HL-60/S4 treated with retinoic acid at 250 ng/mL for 4 days and 3 days (cell line): Measurements from ENCODE around the gene BANF2.

ENCODE experiments used
- in situ Hi-C: fragments of 300-500 bp; cut with MboI; formaldehyde crosslinking; loops from 2 replicates; pipeline ENCODE4 v1.7.0; 2022; ENCODE audit warnings: low sequenced_read_pairs

The BANF2 gene

GRCh38 chr20:17730071-17730470 lies 30.3 kb downstream of the BANF2 start:
- in situ Hi-C loops = no loop called here

GRCh38 chr20:17731233-17731632 lies 31.5 kb downstream of the BANF2 start:
- in situ Hi-C loops = no loop called here

GRCh38 chr20:17732907-17733521 lies 33.2 kb downstream of the BANF2 start:
- in situ Hi-C loops = no loop called here

GRCh38 chr20:17733767-17734304 lies 34.1 kb downstream of the BANF2 start:
- in situ Hi-C loops = no loop called here

GRCh38 chr20:17734374-17734773 lies 34.6 kb downstream of the BANF2 start:
- in situ Hi-C loops = no loop called here

- in situ Hi-C loops = no loop called here
Observed at GRCh38 chr20:17735206-17735804, 35.5 kb downstream of the BANF2 start.

GRCh38 chr20:17735959-17736621 lies 36.3 kb downstream of the BANF2 start:
- in situ Hi-C loops = no loop called here

GRCh38 chr20:17738154-17738553 lies 38.4 kb downstream of the BANF2 start:
- in situ Hi-C loops = no loop called here

- in situ Hi-C loops = no loop called here
Observed at GRCh38 chr20:17741220-17741619, 41.5 kb downstream of the BANF2 start.

GRCh38 chr20:17742731-17743130 lies 43.0 kb downstream of the BANF2 start:
- in situ Hi-C loops = no loop called here

GRCh38 chr20:17743677-17744076 lies 43.9 kb downstream of the BANF2 start:
- in situ Hi-C loops = no loop called here

- in situ Hi-C loops = no loop called here
Observed at GRCh38 chr20:17747431-17747846, 47.7 kb downstream of the BANF2 start.

- in situ Hi-C loops = no loop called here
Observed at GRCh38 chr20:17748279-17748678, 48.5 kb downstream of the BANF2 start.

- in situ Hi-C loops = no loop called here
Observed at GRCh38 chr20:17749626-17749977, 49.8 kb downstream of the BANF2 start.

- in situ Hi-C loops = no loop called here
Observed at GRCh38 chr20:17749978-17750721, 50.4 kb downstream of the BANF2 start.

- in situ Hi-C loops = no loop called here
Observed at GRCh38 chr20:17750722-17751045, 50.9 kb downstream of the BANF2 start.

GRCh38 chr20:17751640-17752039 lies 51.9 kb downstream of the BANF2 start:
- in situ Hi-C loops = no loop called here

- in situ Hi-C loops = no loop called here
Observed at GRCh38 chr20:17752459-17752858, 52.7 kb downstream of the BANF2 start.

GRCh38 chr20:17753516-17753915 lies 53.8 kb downstream of the BANF2 start:
- in situ Hi-C loops = no loop called here

- in situ Hi-C loops = no loop called here
Observed at GRCh38 chr20:17756529-17756928, 56.8 kb downstream of the BANF2 start.

GRCh38 chr20:17757496-17757895 lies 57.7 kb downstream of the BANF2 start:
- in situ Hi-C loops = no loop called here

- in situ Hi-C loops = no loop called here
Observed at GRCh38 chr20:17758010-17758409, 58.2 kb downstream of the BANF2 start.
